Omental fat pad (tissue), 4 donors: ENCODE results near the gene AP3B1. TPM values are rescaled to one million over a fixed set of nuclear protein-coding genes. Genes with fewer than 3 reads are reported as not detected.

ENCODE experiments used
- ATAC-seq: fragments of 150-250 bp; one replicate; pipeline ENCODE4 v1.9.1; 2016; ENCODE audit warnings: mild to moderate bottlenecking, moderate library complexity; ENCODE audit not compliant: low FRiP score
- DNase-seq: peaks from one replicate; pipeline ENCODE4 v3.0.0-alpha.2; 2019; ENCODE audit warnings: low spot score
- CTCF ChIP-seq, 3 donors: fragments of 450-650 bp; IDR thresholded peaks; one replicate each; pipeline ENCODE4 v1.5.1; 2016 to 2017; ENCODE audit warnings: antibody characterized with exemption in 3 of 3, mild to moderate bottlenecking in 3 of 3, moderate library complexity in 2 of 3
- total RNA-seq, 4 donors: library from RNA; depleted of rRNA; stranded (reverse); fragments of >200 nt; gene quantifications; one replicate each; pipeline ENCODE4 v1.1.0, GENCODE V29; 2016

The AP3B1 gene
- total RNA-seq, 4 donors from 2014 or later = 31.1 to 47.3 (median 41.7) TPM

DNA sequence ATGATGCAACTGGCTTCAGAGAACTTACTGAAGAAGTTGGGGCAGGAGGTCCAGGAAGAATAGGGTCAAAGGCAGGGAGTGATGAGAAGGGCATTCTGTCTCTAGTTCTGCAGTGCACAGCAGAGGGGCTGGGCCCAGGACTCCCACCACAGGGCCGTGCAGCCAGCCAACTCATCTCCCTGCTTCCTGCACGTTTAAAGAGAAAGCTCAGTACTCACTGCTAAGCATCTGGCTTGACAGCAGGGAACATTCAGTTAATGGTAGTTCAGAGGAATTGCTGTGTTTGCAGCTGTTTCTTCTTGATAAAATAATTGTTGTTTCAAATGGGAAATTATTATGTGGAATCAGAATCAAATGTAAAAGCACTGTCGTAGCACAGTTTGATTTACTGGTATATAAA lies 40.3 kb upstream of the AP3B1 start:
- DNase-seq (no peak), ATAC-seq (no peak)
- no peak for TF ChIP-seq CTCF (IDR thresholded peaks at IDR 0.05)

- DNase-seq (no peak), ATAC-seq (no peak)
- TF ChIP-seq CTCF (IDR thresholded peaks at IDR 0.05) = no peak
These were observed 37.1 kb upstream of the AP3B1 start for GRCh38 chr5:78331523-78332080.

DNA sequence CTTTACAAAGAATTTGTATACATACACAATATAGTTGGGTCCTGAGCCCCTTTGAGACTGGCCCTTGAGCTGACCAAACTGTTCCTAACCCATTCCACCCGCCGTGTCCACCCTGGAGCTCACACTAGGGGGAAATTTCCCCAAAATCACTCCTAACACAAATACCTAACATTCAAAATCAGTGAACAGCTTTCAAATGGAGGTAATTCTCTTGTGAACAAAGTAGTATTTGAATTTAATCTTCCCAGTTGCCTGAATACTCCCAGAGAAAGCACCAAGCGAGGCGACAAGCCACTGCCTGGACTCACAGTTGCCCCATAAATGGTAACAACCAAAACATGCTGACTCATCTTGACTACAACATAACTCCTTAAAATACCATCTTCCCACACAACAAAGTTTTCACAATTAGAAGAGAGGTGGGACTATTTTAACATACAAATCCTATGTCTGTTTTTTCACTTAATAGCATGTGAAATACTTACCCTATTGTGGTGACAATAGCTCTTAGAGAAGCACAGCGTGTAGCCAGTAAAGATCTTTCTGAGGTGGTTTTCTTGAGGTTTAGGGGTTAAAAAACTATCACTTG lies 34.2 kb upstream of the AP3B1 start:
- DNase-seq = no peak

DNA sequence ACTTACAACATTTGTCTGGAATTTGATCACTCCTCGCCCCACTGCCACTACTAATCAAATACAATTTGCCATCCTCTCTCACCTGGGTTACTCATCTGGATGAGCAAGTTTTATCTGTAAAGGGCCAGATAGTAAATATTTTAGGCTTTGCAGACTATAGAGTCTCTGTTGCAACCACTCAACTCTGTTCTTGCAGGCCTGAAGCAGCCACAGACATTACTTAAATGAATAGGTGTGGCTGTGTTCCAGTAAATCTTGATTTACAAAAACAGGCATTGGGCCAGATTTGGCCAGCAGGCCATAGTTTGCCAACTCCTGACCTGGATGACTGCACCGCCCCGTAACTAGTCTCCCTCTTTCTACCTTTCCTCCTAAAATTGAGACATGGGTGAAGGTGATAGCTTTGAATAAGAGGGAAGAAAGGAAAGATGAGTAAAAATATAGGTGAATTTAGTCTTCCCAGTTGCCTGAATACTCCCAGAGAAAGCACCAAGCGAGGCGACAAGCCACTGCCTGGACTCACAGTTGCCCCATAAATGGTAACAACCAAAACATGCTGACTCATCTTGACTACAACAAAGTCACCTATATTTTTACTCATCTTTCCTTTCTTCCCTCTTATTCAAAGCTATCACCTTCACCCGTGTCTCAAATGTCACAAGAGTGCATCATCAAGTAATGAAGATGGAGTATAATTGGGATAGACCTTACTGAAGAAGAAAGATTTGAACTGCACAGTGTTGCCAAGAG lies 33.4 kb upstream of the AP3B1 start:
- DNase-seq = no peak
- peak; percentile 44 for ATAC-seq
- no peak for TF ChIP-seq CTCF (IDR thresholded peaks at IDR 0.05)

More for the DNA sequence above, 34.2 kb upstream of the AP3B1 start:
- ATAC-seq = no peak
- no peak for TF ChIP-seq CTCF (IDR thresholded peaks at IDR 0.05)

- no peak for ATAC-seq
These were observed 32.4 kb upstream of the AP3B1 start for GRCh38 chr5:78326930-78327329.

GRCh38 chr5:78323241-78323640 lies 28.7 kb upstream of the AP3B1 start:
- no peak for DNase-seq
- TF ChIP-seq CTCF (IDR thresholded peaks at IDR 0.05) = no peak
- no peak for ATAC-seq

More at GRCh38 chr5:78326930-78327329, 32.4 kb upstream of the AP3B1 start:
- TF ChIP-seq CTCF (IDR thresholded peaks at IDR 0.05) = no peak
- no peak for DNase-seq
